Measurements from ENCODE around the gene CLIC4.
A peak's percentile ranks its signal among the peaks of the same experiment; 100 is the strongest.

Gene CLIC4

DNA sequence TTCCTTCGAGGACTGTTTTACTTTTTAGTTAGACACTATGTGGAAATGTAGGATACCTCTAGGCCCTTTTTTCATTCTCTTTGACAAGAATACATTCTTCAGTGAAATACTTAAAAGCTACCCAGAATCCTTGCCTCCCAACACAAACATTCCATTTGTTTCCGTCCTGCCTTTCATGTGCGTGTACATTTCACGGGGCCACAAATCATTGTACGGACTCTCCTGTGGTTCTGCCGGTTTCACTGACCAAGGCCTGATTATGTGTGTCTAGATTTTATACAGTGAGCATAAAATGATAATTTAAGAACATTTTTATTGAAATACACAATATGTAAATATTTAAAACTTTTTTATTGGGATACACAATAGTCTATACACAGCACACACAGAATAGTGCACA, 108.4 kb downstream of the CLIC4 start:
- no peaks in the 10 kb centered on the region for H3K27me3 ChIP-seq (ENCODE audit: control insufficient read depth in 2 of 2, insufficient read depth in 2 of 2, low read length in 2 of 2)
- H3K4me3 ChIP-seq (ENCODE audit: low read length in 2 of 2): no peak overlapping the region
- H3K4me1 ChIP-seq (ENCODE audit: control insufficient read depth in 2 of 2, insufficient read depth in 2 of 2, low read length in 2 of 2): peaks cover 1 to 9% of the 10 kb centered on the region in 2 donors
- H3K9ac ChIP-seq (ENCODE audit: low read depth in 1 of 2, low read length in 2 of 2): no peak overlapping the region
- no peak overlapping the region for H3K27ac ChIP-seq (ENCODE audit: low read depth in 2 of 2, low read length in 2 of 2)
- no peaks in the 10 kb centered on the region for H3K36me3 ChIP-seq (ENCODE audit: control insufficient read depth in 2 of 2, insufficient read depth in 2 of 2, low read length in 2 of 2)
- H3K9me3 ChIP-seq (ENCODE audit: control insufficient read depth in 2 of 2, low read length in 2 of 2): no peaks in the 10 kb centered on the region

DNA sequence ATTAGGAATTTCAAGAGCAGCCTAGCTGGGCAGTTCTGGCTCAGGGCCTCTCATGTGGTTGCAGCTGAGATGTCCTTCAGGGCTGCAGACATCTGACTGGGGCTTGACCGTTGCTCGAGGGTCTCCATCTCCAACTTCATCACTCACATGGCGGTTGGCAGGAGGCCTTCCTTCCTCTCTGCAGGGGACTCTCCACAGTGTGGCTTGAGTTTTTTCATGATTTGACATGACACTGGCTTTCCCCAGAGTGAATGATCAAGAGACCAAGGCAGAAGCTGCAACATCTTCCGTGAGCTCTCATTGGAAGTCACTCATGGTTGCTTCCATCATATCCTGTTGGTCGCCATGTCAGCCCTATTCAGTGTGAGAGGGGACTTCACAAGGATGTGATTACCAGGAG, 110.2 kb downstream of the CLIC4 start:
- Histone ChIP-seq H3K9me3 (ENCODE audit: control insufficient read depth in 2 of 2, low read length in 2 of 2) (no peaks in the 10 kb centered on the region), H3K36me3 (ENCODE audit: control insufficient read depth in 2 of 2, insufficient read depth in 2 of 2, low read length in 2 of 2) (no peaks in the 10 kb centered on the region), H3K4me1 (ENCODE audit: control insufficient read depth in 2 of 2, insufficient read depth in 2 of 2, low read length in 2 of 2) (peaks cover 0 to 7% of the 10 kb centered on the region in 2 donors), H3K9ac (ENCODE audit: low read depth in 1 of 2, low read length in 2 of 2) (no peak overlapping the region), H3K27ac (ENCODE audit: low read depth in 2 of 2, low read length in 2 of 2) (no peak overlapping the region), H3K27me3 (ENCODE audit: control insufficient read depth in 2 of 2, insufficient read depth in 2 of 2, low read length in 2 of 2) (no peaks in the 10 kb centered on the region), H3K4me3 (ENCODE audit: low read length in 2 of 2) (no peak overlapping the region)

DNA sequence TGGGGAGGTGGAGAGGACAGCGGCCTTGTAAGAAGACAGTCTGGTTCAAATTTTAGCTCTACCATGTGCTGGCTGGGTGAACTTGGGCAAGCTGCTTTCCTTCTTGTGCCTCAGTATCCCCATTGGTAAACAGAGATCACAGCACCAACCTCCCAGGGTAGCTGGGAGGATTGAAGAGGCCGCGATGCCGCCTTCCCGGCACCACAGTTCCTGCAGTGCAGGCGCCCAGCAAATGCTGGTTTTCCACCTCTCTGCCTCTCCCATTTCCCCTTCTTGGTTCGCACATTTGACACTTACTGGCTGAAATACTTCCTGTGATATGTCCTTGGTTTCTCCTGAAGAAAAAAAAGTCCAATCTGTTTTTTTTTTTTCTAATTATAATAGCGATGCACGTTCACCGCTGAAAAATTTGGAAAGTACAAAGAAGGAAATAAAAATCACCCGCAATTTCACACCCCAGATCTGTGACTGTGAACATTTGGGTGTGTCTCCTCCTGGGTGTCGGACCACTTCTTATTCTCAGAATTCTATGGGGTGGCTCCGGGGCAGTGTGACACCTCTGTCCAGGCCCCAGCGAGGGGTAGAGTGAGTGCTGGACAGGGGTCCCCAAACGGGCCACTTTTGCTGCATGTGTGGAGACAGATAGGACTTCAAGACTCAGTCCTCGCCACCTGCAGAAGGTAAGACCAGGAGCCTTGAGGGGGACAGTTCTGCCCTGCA, 111.7 kb downstream of the CLIC4 start:
- no peak overlapping the region for H3K9ac ChIP-seq (ENCODE audit: low read depth in 1 of 2, low read length in 2 of 2)
- H3K4me1 ChIP-seq (ENCODE audit: control insufficient read depth in 2 of 2, insufficient read depth in 2 of 2, low read length in 2 of 2): peaks cover 8 to 22% of the 10 kb centered on the region in 2 donors
- H3K27ac ChIP-seq (ENCODE audit: low read depth in 2 of 2, low read length in 2 of 2): no peak overlapping the region
- H3K27me3 ChIP-seq (ENCODE audit: control insufficient read depth in 2 of 2, insufficient read depth in 2 of 2, low read length in 2 of 2): no peaks in the 10 kb centered on the region
- no peaks in the 10 kb centered on the region for H3K36me3 ChIP-seq (ENCODE audit: control insufficient read depth in 2 of 2, insufficient read depth in 2 of 2, low read length in 2 of 2)
- H3K4me3 ChIP-seq (ENCODE audit: low read length in 2 of 2): no peak overlapping the region
- no peaks in the 10 kb centered on the region for H3K9me3 ChIP-seq (ENCODE audit: control insufficient read depth in 2 of 2, low read length in 2 of 2)

DNA sequence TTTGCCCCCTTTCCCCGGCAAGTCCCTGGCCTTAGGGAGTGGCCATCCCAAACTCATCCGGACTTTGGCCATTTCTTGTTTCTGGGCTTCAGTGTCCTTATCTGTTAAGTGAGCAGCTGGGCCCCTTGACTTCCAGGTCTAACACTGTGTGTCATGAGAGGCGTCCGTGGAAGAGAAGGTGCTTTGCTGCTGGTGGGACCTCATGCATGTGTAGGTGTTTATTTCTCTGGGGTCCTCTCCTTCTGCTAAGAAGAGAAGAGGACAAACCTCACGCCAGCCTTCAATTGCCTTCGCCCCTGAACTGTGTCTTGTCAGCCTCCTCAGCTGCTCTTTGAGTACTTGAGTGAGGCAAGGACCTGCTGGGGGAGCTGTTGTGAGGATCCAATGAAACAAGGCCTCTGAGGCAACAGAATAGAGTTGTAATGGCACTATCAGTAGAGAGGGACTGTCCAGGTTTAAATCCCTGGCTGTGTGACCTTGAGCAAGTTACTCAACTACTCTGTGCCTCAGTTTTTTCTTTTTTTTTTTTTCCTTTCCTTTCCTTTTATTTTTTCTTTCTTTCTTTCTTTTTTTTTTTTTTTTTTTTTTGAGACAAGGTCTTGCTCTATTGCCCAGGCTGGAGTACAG, 112.4 kb downstream of the CLIC4 start:
- Histone ChIP-seq H3K4me3 (ENCODE audit: low read length in 2 of 2) (no peak overlapping the region), H3K4me1 (ENCODE audit: control insufficient read depth in 2 of 2, insufficient read depth in 2 of 2, low read length in 2 of 2) (peaks cover 10 to 29% of the 10 kb centered on the region in 2 donors), H3K27me3 (ENCODE audit: control insufficient read depth in 2 of 2, insufficient read depth in 2 of 2, low read length in 2 of 2) (no peaks in the 10 kb centered on the region), H3K27ac (ENCODE audit: low read depth in 2 of 2, low read length in 2 of 2) (no peak overlapping the region), H3K9me3 (ENCODE audit: control insufficient read depth in 2 of 2, low read length in 2 of 2) (no peaks in the 10 kb centered on the region), H3K36me3 (ENCODE audit: control insufficient read depth in 2 of 2, insufficient read depth in 2 of 2, low read length in 2 of 2) (no peaks in the 10 kb centered on the region), H3K9ac (ENCODE audit: low read depth in 1 of 2, low read length in 2 of 2) (no peak overlapping the region)

DNA sequence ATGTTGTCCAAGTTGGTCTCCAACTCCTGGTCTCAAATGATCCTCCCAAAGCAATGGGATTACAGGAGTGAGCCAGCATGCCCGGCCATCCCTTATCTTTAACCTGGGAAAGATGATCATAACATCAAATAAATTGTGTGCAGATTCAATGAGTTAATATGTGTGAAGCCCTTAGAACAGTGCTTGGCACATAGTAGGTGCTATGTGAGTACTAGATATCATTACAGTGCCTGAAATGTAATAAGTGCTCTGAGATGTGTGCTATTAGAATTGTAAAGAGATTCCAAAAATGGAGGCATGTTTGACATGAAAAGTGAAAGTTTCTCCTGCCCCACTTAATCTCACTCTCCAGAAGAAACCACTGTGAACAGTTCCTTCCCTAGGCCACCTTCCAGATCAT, 113.0 kb downstream of the CLIC4 start:
- H3K36me3 ChIP-seq (ENCODE audit: control insufficient read depth in 2 of 2, insufficient read depth in 2 of 2, low read length in 2 of 2): no peaks in the 10 kb centered on the region
- no peak overlapping the region for H3K27ac ChIP-seq (ENCODE audit: low read depth in 2 of 2, low read length in 2 of 2)
- H3K4me3 ChIP-seq (ENCODE audit: low read length in 2 of 2): no peak overlapping the region
- H3K27me3 ChIP-seq (ENCODE audit: control insufficient read depth in 2 of 2, insufficient read depth in 2 of 2, low read length in 2 of 2): no peaks in the 10 kb centered on the region
- no peaks in the 10 kb centered on the region for H3K9me3 ChIP-seq (ENCODE audit: control insufficient read depth in 2 of 2, low read length in 2 of 2)
- H3K4me1 ChIP-seq (ENCODE audit: control insufficient read depth in 2 of 2, insufficient read depth in 2 of 2, low read length in 2 of 2): peaks cover 14 to 34% of the 10 kb centered on the region in 2 donors
- H3K9ac ChIP-seq (ENCODE audit: low read depth in 1 of 2, low read length in 2 of 2): no peak overlapping the region

DNA sequence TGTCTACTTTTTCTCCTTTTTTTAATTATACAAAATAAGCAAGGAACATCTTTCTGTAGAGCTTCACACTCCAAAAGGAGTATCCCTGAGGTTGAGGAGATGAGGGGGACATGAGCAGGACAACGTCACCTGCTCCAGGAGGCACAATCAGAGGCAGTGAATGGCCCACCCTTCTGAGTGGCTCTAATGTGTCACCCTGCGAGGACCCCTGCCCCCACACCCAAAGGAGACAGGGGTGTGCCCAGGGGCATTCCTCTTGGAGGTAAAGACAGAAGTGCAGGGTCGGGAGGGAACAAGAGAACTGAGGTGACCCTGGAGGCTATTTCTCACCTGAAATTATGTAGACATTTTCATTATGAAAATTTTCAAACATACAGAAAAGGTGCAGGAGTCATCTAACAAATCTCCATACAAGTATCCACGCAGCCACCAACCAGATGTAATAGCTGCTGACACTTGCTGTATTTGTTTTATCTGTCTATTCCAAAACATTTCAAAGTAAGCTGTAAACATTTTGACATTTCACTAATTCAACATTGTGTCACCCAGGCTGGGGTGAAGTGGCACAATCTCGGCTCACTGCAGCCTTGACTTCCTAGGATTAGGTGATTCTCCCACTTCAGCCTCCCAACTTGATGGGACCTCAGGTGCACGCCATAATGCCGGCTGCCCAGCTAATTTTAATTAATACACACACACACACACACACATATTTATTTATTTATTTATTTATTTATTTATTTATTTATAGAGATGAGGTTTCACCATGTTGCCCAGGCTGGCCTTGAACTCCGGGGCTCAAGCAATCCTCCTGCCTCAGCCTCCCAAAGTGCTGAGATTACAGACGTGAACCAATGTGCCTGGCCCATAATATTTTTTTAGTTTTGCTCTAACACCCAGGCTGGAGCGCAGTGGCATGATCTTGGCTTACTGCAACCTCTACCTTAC, 114.1 kb downstream of the CLIC4 start:
- Histone ChIP-seq H3K27ac (ENCODE audit: low read depth in 2 of 2, low read length in 2 of 2) (no peak overlapping the region), H3K9me3 (ENCODE audit: control insufficient read depth in 2 of 2, low read length in 2 of 2) (no peaks in the 10 kb centered on the region), H3K9ac (ENCODE audit: low read depth in 1 of 2, low read length in 2 of 2) (no peak overlapping the region), H3K4me3 (ENCODE audit: low read length in 2 of 2) (no peak overlapping the region), H3K36me3 (ENCODE audit: control insufficient read depth in 2 of 2, insufficient read depth in 2 of 2, low read length in 2 of 2) (no peaks in the 10 kb centered on the region), H3K27me3 (ENCODE audit: control insufficient read depth in 2 of 2, insufficient read depth in 2 of 2, low read length in 2 of 2) (no peaks in the 10 kb centered on the region), H3K4me1 (ENCODE audit: control insufficient read depth in 2 of 2, insufficient read depth in 2 of 2, low read length in 2 of 2) (peaks cover 18 to 44% of the 10 kb centered on the region in 2 donors)

DNA sequence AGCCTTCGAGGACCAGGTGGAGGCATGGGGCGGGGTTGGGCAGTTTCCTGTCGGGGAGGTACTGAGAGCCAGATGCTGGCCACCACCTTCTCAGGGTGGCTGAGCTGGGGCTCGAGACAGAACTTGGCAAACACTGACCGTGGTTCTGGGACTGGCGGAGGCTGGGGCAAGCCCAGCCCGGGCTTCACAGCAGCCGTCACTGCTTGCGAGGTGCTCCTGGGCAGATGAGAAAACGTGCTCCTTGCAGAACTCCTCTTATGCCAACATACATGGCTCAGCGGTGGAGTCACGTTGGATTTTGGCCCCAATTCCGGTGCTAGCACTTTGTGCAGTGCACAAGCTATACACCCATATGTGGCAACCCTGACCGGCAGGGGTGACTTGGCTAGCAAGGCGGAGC, 115.6 kb downstream of the CLIC4 start:
- H3K4me3 ChIP-seq (ENCODE audit: low read length in 2 of 2): no peak overlapping the region
- H3K9me3 ChIP-seq (ENCODE audit: control insufficient read depth in 2 of 2, low read length in 2 of 2): no peaks in the 10 kb centered on the region
- H3K36me3 ChIP-seq (ENCODE audit: control insufficient read depth in 2 of 2, insufficient read depth in 2 of 2, low read length in 2 of 2): no peaks in the 10 kb centered on the region
- peaks cover 20 to 46% of the 10 kb centered on the region in 2 donors for H3K4me1 ChIP-seq (ENCODE audit: control insufficient read depth in 2 of 2, insufficient read depth in 2 of 2, low read length in 2 of 2)
- no peaks in the 10 kb centered on the region for H3K27me3 ChIP-seq (ENCODE audit: control insufficient read depth in 2 of 2, insufficient read depth in 2 of 2, low read length in 2 of 2)
- H3K9ac ChIP-seq (ENCODE audit: low read depth in 1 of 2, low read length in 2 of 2): no peak overlapping the region
- no peak overlapping the region for H3K27ac ChIP-seq (ENCODE audit: low read depth in 2 of 2, low read length in 2 of 2)

DNA sequence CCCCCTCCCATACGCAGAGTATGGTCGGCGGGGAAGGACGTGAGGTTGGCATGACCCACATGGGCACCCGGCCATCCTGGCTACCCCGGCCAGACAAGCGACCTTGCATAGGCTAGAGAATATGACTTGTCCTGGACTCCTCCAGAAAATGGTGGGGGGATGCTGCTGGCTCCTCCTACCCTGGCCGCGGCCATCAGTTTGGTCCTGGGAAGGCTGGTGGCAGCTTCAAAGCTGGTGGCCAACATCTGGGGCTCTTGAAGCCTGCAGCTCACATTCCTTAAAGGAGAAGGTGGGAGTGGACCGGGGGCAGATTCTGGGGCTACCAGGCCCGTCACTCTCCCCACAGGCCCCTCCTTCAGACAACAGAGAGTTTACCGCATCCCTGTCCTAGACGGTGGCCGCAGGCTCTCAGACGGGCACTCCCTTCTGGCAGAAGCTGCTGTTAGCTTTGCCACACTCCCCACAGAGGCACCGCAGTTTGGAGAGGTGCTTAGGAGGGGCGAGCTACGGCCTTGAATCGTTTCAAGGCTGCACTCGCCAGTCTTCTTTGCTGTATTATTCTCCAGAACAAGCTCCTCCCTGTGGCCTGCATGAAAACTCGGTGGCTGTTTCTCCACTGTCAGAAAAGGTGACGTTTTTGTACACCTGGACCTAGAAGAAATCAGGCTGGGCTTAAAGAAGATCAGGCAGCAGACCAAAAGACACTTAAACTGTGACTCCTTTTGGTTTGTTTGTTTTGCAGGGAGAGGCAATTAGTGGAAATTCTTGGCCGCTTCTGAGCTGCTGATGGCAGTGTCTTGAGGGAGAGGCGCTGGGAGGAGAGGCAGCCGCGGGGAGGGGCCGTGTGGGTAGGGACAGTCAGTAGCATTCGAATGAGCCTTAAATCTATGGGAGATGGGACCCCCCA, 116.8 kb downstream of the CLIC4 start:
- Histone ChIP-seq H3K9ac (ENCODE audit: low read depth in 1 of 2, low read length in 2 of 2) (peak overlapping the region in 1 of 2 donors; percentile 64), H3K36me3 (ENCODE audit: control insufficient read depth in 2 of 2, insufficient read depth in 2 of 2, low read length in 2 of 2) (no peaks in the 10 kb centered on the region), H3K27ac (ENCODE audit: low read depth in 2 of 2, low read length in 2 of 2) (peak overlapping the region; percentile 61 to 78), H3K4me3 (ENCODE audit: low read length in 2 of 2) (peak overlapping the region in 1 of 2 donors; percentile 29), H3K4me1 (ENCODE audit: control insufficient read depth in 2 of 2, insufficient read depth in 2 of 2, low read length in 2 of 2) (peaks cover 20 to 46% of the 10 kb centered on the region in 2 donors), H3K27me3 (ENCODE audit: control insufficient read depth in 2 of 2, insufficient read depth in 2 of 2, low read length in 2 of 2) (no peaks in the 10 kb centered on the region), H3K9me3 (ENCODE audit: control insufficient read depth in 2 of 2, low read length in 2 of 2) (no peaks in the 10 kb centered on the region)

DNA sequence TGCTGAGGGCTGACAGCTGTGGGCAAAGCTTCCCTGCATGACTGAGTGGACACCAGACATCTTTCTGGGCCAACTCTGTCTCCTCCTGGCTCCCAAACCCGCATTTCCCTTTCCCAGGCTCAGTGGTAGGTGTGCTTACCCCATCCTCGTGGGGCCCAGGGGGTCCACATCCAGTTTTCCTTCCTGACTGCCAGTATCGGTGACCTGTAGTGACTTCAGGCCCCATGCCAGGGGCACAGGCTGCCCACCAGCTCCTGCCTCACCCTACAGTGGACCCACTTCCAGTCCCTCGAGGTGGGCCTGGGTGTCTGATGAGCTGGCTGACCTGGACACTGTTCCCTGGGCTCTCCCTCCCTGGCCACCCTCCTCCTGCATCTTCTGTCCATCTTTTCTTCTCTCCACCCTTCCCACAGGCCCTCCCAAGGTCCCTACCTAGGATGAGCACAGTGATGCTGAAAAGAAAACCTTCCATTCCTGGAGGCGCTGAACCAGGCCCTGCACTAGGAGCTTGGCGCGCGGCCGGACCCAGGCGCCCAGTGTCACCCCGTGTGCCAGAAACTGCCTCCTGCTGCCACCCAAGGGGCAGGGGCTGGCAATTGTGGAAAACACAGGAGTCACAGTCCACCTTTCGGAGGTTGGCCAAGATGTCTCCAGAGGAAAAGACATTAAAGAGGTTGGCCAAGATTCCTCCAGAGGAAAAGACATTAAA, 117.7 kb downstream of the CLIC4 start:
- peaks cover 20 to 40% of the 10 kb centered on the region in 2 donors for H3K4me1 ChIP-seq (ENCODE audit: control insufficient read depth in 2 of 2, insufficient read depth in 2 of 2, low read length in 2 of 2)
- no peaks in the 10 kb centered on the region for H3K9me3 ChIP-seq (ENCODE audit: control insufficient read depth in 2 of 2, low read length in 2 of 2)
- H3K27me3 ChIP-seq (ENCODE audit: control insufficient read depth in 2 of 2, insufficient read depth in 2 of 2, low read length in 2 of 2): no peaks in the 10 kb centered on the region
- H3K4me3 ChIP-seq (ENCODE audit: low read length in 2 of 2): no peak overlapping the region
- H3K27ac ChIP-seq (ENCODE audit: low read depth in 2 of 2, low read length in 2 of 2): peak overlapping the region; percentile 9 to 78
- H3K36me3 ChIP-seq (ENCODE audit: control insufficient read depth in 2 of 2, insufficient read depth in 2 of 2, low read length in 2 of 2): no peaks in the 10 kb centered on the region
- peak overlapping the region in 1 of 2 donors; percentile 64 for H3K9ac ChIP-seq (ENCODE audit: low read depth in 1 of 2, low read length in 2 of 2)

Measured in mucosa of rectum (tissue), 2 donors.